Endodermal cell (in vitro differentiated cells): Measurements from ENCODE around the gene YWHAQ. TPM values are rescaled to one million over a fixed set of nuclear protein-coding genes. Genes with fewer than 3 reads are reported as not detected.
A peak's percentile ranks its signal among the peaks of the same experiment; 100 is the strongest.

Experiments used
- DNase-seq: peaks from one replicate; pipeline ENCODE4 v3.0.0-alpha.2; 2017
- H3K27ac ChIP-seq: 2 replicates; pipeline ENCODE4 v1.5.1; 2013; ENCODE audit warnings: mild to moderate bottlenecking, low read depth, low read length, moderate library complexity
- H3K27me3 ChIP-seq: 2 replicates; pipeline ENCODE4 v1.6.1; 2013; ENCODE audit warnings: mild to moderate bottlenecking, low read length, moderate library complexity; ENCODE audit not compliant: insufficient read depth, control insufficient read depth, poor library complexity, severe bottlenecking
- H3K36me3 ChIP-seq: 2 replicates; pipeline ENCODE4 v1.7.0; 2013; ENCODE audit warnings: mild to moderate bottlenecking, low read length, moderate library complexity; ENCODE audit not compliant: control insufficient read depth, insufficient read depth
- H3K4me1 ChIP-seq: one replicate; pipeline ENCODE4 v1.7.0; 2013; ENCODE audit warnings: low read length; ENCODE audit not compliant: control insufficient read depth, insufficient read depth
- H3K4me3 ChIP-seq: 2 replicates; pipeline ENCODE4 v1.5.1; 2013; ENCODE audit warnings: mild to moderate bottlenecking, low read length, moderate library complexity
- H3K9ac ChIP-seq: 2 replicates; pipeline ENCODE4 v1.6.1; 2013; ENCODE audit warnings: mild to moderate bottlenecking, low read length, moderate library complexity; ENCODE audit not compliant: poor library complexity, severe bottlenecking; ENCODE audit errors: extremely low read depth
- H3K9me3 ChIP-seq: 2 replicates; pipeline ENCODE4 v1.6.1; 2013; ENCODE audit warnings: mild to moderate bottlenecking, low read length, moderate library complexity; ENCODE audit not compliant: control insufficient read depth
- H3K27ac Mint-ChIP-seq: 2 replicates; pipeline ENCODE4 v1.8.0; 2020; ENCODE audit warnings: mixed read lengths
- H3K27me3 Mint-ChIP-seq: 2 replicates; pipeline ENCODE4 v1.8.0; 2021; ENCODE audit warnings: mild to moderate bottlenecking, mixed read lengths; ENCODE audit not compliant: insufficient read depth
- H3K36me3 Mint-ChIP-seq: 2 replicates; pipeline ENCODE4 v1.8.0; 2020; ENCODE audit warnings: low read depth, mixed read lengths
- H3K4me1 Mint-ChIP-seq: 2 replicates; pipeline ENCODE4 v1.8.0; 2020; ENCODE audit warnings: mixed read lengths
- H3K4me3 Mint-ChIP-seq: 2 replicates; pipeline ENCODE4 v1.8.0; 2020; ENCODE audit warnings: mild to moderate bottlenecking, moderate library complexity, mixed read lengths
- H3K9me3 Mint-ChIP-seq: 2 replicates; pipeline ENCODE4 v1.8.0; 2020; ENCODE audit warnings: mild to moderate bottlenecking, mixed read lengths
- CTCF ChIP-seq: fragments of 200-600 bp; sonication (generic); conservative IDR thresholded peaks from 2 replicates; pipeline ENCODE4 v1.5.0; 2021; ENCODE audit warnings: antibody characterized with exemption, mild to moderate bottlenecking
- WGBS, 2 experiments: methylation state at CpG; one replicate each; pipeline versions ENCODE4 v1.1.5 to v1.1.7; 2013; ENCODE audit warnings: missing lambda C conversion rate in 2 of 2, mixed read lengths in 1 of 2; ENCODE audit not compliant: insufficient coverage in 1 of 2, insufficient read length in 1 of 2; 5-methylcytosine and 5-hydroxymethylcytosine counted together
- total RNA-seq, 2 donors: library from RNA; stranded (reverse); fragmentation: NEBNext Ultra II Directional in 1 of 2; extraction: Animal tissue kit (Norgen Biotek cat#: 25700) in 1 of 2; gene quantifications; 2 replicates in 1 of 2; 3 replicates in 1 of 2; pipeline ENCODE4 v1.2.1, GENCODE V29; 2021

The YWHAQ gene
- total RNA-seq, 2 donors from 2014 or later = 357 to 374 TPM

DNA sequence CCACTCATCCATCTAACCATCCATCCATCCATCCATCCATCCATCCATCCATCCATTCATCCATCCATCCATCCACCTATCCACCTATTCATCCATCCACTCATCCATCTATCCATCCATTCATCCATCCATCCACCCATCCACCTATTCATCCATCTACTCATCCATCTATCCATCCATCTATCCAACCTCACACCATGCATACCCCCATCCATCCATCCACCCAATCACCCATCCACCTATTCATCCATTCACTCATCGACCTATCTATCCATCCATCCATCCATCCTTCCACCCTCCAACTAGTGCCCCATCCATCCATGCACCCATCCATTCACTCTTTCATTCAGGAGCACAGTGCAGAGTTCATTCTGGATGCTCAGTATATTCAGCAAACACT lies 21.5 kb upstream of the YWHAQ start:
- no peaks in the 10 kb centered on the region for H3K36me3 Mint-ChIP-seq
- no peak overlapping the region for H3K27ac Mint-ChIP-seq
- H3K4me1 ChIP-seq = no peaks in the 10 kb centered on the region
- H3K9me3 Mint-ChIP-seq = no peaks in the 10 kb centered on the region
- no peak for DNase-seq
- H3K27ac ChIP-seq = no peak overlapping the region
- H3K4me1 Mint-ChIP-seq = peaks cover 21% of the 10 kb centered on the region
- H3K36me3 ChIP-seq = no peaks in the 10 kb centered on the region
- H3K4me3 Mint-ChIP-seq = no peak overlapping the region
- H3K9me3 ChIP-seq = no peaks in the 10 kb centered on the region
- no peak for TF ChIP-seq CTCF
- no peak overlapping the region for H3K4me3 ChIP-seq
- H3K9ac ChIP-seq = no peak overlapping the region
- no peaks in the 10 kb centered on the region for H3K27me3 ChIP-seq
- H3K27me3 Mint-ChIP-seq = no peaks in the 10 kb centered on the region
- 86 to 91% methylated on average over 1 of the region's 1 CpG for WGBS, 2 experiments

- no peaks in the 10 kb centered on the region for H3K36me3 Mint-ChIP-seq
- Histone ChIP-seq H3K9me3 (no peaks in the 10 kb centered on the region), H3K4me1 (no peaks in the 10 kb centered on the region), H3K9ac (no peak overlapping the region), H3K27ac (no peak overlapping the region), H3K4me3 (no peak overlapping the region), H3K27me3 (no peaks in the 10 kb centered on the region), H3K36me3 (no peaks in the 10 kb centered on the region)
- H3K27ac Mint-ChIP-seq = no peak overlapping the region
- no peak for TF ChIP-seq CTCF
- WGBS, 2 experiments = 69 to 79% methylated on average over 4 of the region's 4 CpGs
- H3K4me1 Mint-ChIP-seq = peaks cover 17% of the 10 kb centered on the region
- no peaks in the 10 kb centered on the region for H3K9me3 Mint-ChIP-seq
- no peaks in the 10 kb centered on the region for H3K27me3 Mint-ChIP-seq
- peak; percentile 57 for DNase-seq
- H3K4me3 Mint-ChIP-seq = no peak overlapping the region
These were observed 19.5 kb upstream of the YWHAQ start for GRCh38 chr2:9650119-9650821.

GRCh38 chr2:9649261-9649660 lies 18.5 kb upstream of the YWHAQ start:
- H3K4me1 ChIP-seq = no peaks in the 10 kb centered on the region
- H3K27me3 Mint-ChIP-seq = no peaks in the 10 kb centered on the region
- H3K9me3 Mint-ChIP-seq = no peaks in the 10 kb centered on the region
- DNase-seq = peak; percentile 67
- WGBS, 2 experiments = 84% methylated on average over 6 of the region's 6 CpGs; no CpG with 5 or more reads in 1 of the 2 experiments
- H3K27me3 ChIP-seq = no peaks in the 10 kb centered on the region
- H3K9ac ChIP-seq = no peak overlapping the region
- H3K4me3 Mint-ChIP-seq = no peak overlapping the region
- peaks cover 17% of the 10 kb centered on the region for H3K4me1 Mint-ChIP-seq
- H3K27ac ChIP-seq = no peak overlapping the region
- H3K36me3 ChIP-seq = no peaks in the 10 kb centered on the region
- H3K4me3 ChIP-seq = no peak overlapping the region
- H3K9me3 ChIP-seq = no peaks in the 10 kb centered on the region
- no peaks in the 10 kb centered on the region for H3K36me3 Mint-ChIP-seq
- H3K27ac Mint-ChIP-seq = no peak overlapping the region
- no peak for TF ChIP-seq CTCF
